Stimulated activated CD4-positive, alpha-beta T cell treated with anti-CD3 and anti-CD28 coated beads, Interleukin-15, amount 100 ng/mL, for 48 hours (primary cell): ENCODE measurements around the gene TOMM20.

ENCODE experiments used
- DNase-seq, 2 donors: peaks; one replicate each; pipeline ENCODE4 v3.0.0-alpha.2; 2020; ENCODE audit warnings: low read depth in 2 of 2

The TOMM20 gene

GRCh38 chr1:235134171-235134570 is 5.5 kb upstream of the TOMM20 start:
- DNase-seq: no peak

GRCh38 chr1:235133086-235133485 is 4.4 kb upstream of the TOMM20 start:
- no peak for DNase-seq

- DNase-seq: no peak
Observed at GRCh38 chr1:235131961-235132360, 3.3 kb upstream of the TOMM20 start.

- DNase-seq: no peak
Observed at GRCh38 chr1:235130766-235131270, 2.2 kb upstream of the TOMM20 start.

GRCh38 chr1:235129774-235130570 is 1.3 kb upstream of the TOMM20 start:
- no peak for DNase-seq

GRCh38 chr1:235127732-235128455 is 743 bp downstream of the TOMM20 start:
- no peak for DNase-seq

GRCh38 chr1:235127203-235127602 is 1.4 kb downstream of the TOMM20 start:
- no peak for DNase-seq

GRCh38 chr1:235124665-235125064 is 4.0 kb downstream of the TOMM20 start:
- DNase-seq: no peak

- no peak for DNase-seq
Observed at GRCh38 chr1:235124111-235124510, 4.5 kb downstream of the TOMM20 start.

- no peak for DNase-seq
Observed at GRCh38 chr1:235122348-235122747, 6.3 kb downstream of the TOMM20 start.

- DNase-seq: no peak
Observed at GRCh38 chr1:235113183-235113917, 15.3 kb downstream of the TOMM20 start.

- DNase-seq: no peak
Observed at GRCh38 chr1:235112297-235113182, 16.1 kb downstream of the TOMM20 start.

GRCh38 chr1:235111107-235111506 is 17.5 kb downstream of the TOMM20 start:
- DNase-seq: no peak

- no peak for DNase-seq
Observed at GRCh38 chr1:235108876-235109275, 19.8 kb downstream of the TOMM20 start.

- DNase-seq: no peak
Observed at GRCh38 chr1:235108185-235108593, 20.4 kb downstream of the TOMM20 start.

GRCh38 chr1:235107368-235108184 is 21.1 kb downstream of the TOMM20 start:
- DNase-seq: no peak

GRCh38 chr1:235106457-235106856 is 22.2 kb downstream of the TOMM20 start:
- DNase-seq: no peak

GRCh38 chr1:235105051-235106043 is 23.3 kb downstream of the TOMM20 start:
- DNase-seq: no peak

- no peak for DNase-seq
Observed at GRCh38 chr1:235102993-235103411, 25.6 kb downstream of the TOMM20 start.
